Measurements from ENCODE around the gene CNOT1.

- TF ChIP-seq CTCF (IDR thresholded peaks at IDR 0.05; ENCODE audit: low read depth, low read length, poor library complexity, severe bottlenecking) = no peak
- no peak for TF ChIP-seq EZH2phosphoT487 (IDR thresholded peaks at IDR 0.05; ENCODE audit: borderline replicate concordance, low read length)
Measured at GRCh38 chr16:58474296-58474695, 155.3 kb downstream of the CNOT1 start.

Measured in DOHH2 (cell line).